GM21526 (cell line): ENCODE measurements around the gene F2R.
"Not testable (repeated sequence)": the region's sequence is repeated elsewhere in the genome, so short reads cannot be mapped to it uniquely, and the experiment has no call there.

Source experiments
- ATAC-seq: cut with Tn5 transposase; IDR thresholded peaks from one replicate; pipeline ENCODE4 v1.9.1; 2021; ENCODE audit warnings: moderate library complexity; ENCODE audit not compliant: unreplicated experiment, low FRiP score

The F2R gene

GRCh38 chr5:76715736-76716455 lies at the start of gene F2R:
F2R (plus strand) TSS chr5:76716126; CDS start chr5:76716308, 182 bp downstream.
- ATAC-seq = peak; percentile 53

- ATAC-seq = no peak
Measured at GRCh38 chr5:76667495-76667894, 48.4 kb upstream of the F2R start.

GRCh38 chr5:76669245-76669644 lies 46.7 kb upstream of the F2R start:
- ATAC-seq = no peak

GRCh38 chr5:76670508-76670907 lies 45.4 kb upstream of the F2R start:
- no peak for ATAC-seq

- no peak for ATAC-seq
Measured at GRCh38 chr5:76672242-76672641, 43.7 kb upstream of the F2R start.

GRCh38 chr5:76673125-76673524 lies 42.8 kb upstream of the F2R start:
- no peak for ATAC-seq

GRCh38 chr5:76674330-76675066 lies 41.4 kb upstream of the F2R start:
- ATAC-seq = no peak

- ATAC-seq = no peak
Measured at GRCh38 chr5:76675364-76675763, 40.6 kb upstream of the F2R start.

GRCh38 chr5:76677849-76678472 lies 38.0 kb upstream of the F2R start:
- ATAC-seq = no peak

GRCh38 chr5:76679231-76679630 lies 36.7 kb upstream of the F2R start:
- ATAC-seq = no peak

- ATAC-seq = not testable (repeated sequence)
Measured at GRCh38 chr5:76680826-76681225, 35.1 kb upstream of the F2R start.

GRCh38 chr5:76681287-76681686 lies 34.6 kb upstream of the F2R start:
- ATAC-seq = no peak

GRCh38 chr5:76682387-76682786 lies 33.5 kb upstream of the F2R start:
- ATAC-seq = no peak

GRCh38 chr5:76683816-76684731 lies 31.9 kb upstream of the F2R start:
- ATAC-seq = no peak

GRCh38 chr5:76684756-76685519 lies 31.0 kb upstream of the F2R start:
- no peak for ATAC-seq

- no peak for ATAC-seq
Measured at GRCh38 chr5:76685704-76686103, 30.2 kb upstream of the F2R start.

- ATAC-seq = no peak
Measured at GRCh38 chr5:76688212-76688611, 27.7 kb upstream of the F2R start.

- ATAC-seq = no peak
Measured at GRCh38 chr5:76688836-76689235, 27.1 kb upstream of the F2R start.

GRCh38 chr5:76689321-76690036 lies 26.4 kb upstream of the F2R start:
- no peak for ATAC-seq
